KBM-7 (cell line): Measurements from ENCODE around the gene KDM1B.
"Not testable (repeated sequence)": the region's sequence is repeated elsewhere in the genome, so short reads cannot be mapped to it uniquely, and the experiment has no call there.

ENCODE experiments used
- DNase-seq: peaks from one replicate; pipeline ENCODE4 v3.0.0-alpha.2; 2015
- in situ Hi-C: fragments of 300-500 bp; cut with MboI; formaldehyde crosslinking; loops from 2 replicates; pipeline ENCODE4 v1.14.3; 2020; ENCODE audit warnings: low sequenced_read_pairs, low pct_unique_long_range_greater_than_20kb, mixed read lengths

KDM1B gene

GRCh38 chr6:18182568-18182967, 27.3 kb downstream of the KDM1B start:
- in situ Hi-C loops, result no loop called here
- DNase-seq, result no peak

DNA sequence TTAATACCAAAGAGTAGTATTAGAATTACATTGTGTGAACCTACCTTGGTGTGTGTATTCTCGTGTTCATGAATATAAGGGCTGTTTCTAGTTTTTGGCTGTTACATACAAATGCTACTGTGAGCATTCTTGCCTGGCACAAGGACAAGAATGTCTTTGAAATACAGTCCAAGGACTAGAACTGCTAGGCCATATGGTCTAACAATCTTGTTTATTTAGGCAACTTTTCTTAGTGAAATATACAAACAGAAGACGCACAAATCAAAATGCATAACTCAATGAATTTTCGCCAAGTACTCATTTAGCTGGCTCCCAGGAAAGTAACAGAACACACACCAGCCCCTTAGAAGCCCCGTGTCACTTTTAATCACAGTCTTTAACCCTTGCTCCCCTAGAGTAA, 28.5 kb downstream of the KDM1B start:
- no peak for DNase-seq
- in situ Hi-C loops, result no loop called here

GRCh38 chr6:18185624-18186023, 30.4 kb downstream of the KDM1B start:
- DNase-seq, result no peak
- in situ Hi-C loops, result no loop called here

DNA sequence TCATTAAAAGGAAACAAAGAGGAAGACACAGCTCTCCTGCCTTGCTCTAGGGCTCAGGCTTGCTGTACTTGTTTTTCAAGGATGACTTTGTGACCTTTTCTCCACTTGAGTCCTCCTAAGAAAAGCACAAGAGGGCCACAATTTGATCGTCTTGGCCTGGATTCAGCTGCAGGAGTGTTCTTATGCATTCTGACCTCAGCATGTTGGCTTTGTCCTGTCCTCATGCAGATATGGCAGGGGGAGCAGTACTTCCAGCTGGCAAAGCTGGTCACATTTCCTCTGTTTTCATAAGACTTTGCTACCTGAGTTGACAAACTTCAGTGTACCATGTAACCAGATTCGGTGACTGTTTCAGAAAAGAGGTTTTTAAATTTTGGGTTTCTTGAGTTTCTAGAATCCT, 30.8 kb downstream of the KDM1B start:
- in situ Hi-C loops, result no loop called here
- no peak for DNase-seq

DNA sequence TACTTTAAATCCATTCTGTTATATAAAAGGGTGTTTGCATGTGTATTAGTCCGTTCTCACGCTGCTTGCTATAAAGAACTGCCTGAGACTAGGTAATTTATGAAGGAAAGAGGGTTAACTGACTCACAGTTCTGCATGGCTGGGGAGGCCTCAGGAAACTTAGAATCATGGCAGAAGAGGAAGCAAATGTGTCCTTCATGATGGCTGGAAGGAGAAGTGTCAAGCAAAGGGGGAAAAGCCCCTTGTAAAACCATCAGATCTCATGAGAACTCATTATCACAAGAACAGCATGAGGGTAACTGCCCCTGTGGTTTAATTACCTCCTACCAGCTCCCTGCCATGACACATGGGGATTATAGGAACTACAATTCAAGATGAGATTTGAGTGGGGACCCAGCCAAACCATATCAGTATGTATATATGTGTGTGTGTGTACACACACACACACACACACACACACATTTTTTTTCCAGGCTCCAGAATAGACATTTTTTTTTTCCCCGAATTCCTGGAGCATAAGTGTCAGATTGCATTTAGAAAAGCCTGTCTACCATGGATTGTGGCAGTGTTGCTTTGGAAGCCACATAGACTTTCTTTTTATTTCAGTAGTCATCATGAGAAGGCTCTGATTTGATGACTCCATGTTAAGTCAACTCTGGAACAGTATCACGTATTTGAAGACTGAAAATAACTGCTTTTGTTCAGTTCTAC, 31.5 kb downstream of the KDM1B start:
- peak; percentile 91 for DNase-seq
- in situ Hi-C loops, result no loop called here

- in situ Hi-C loops, result no loop called here
- DNase-seq, result no peak
These were observed 32.5 kb downstream of the KDM1B start for GRCh38 chr6:18187701-18188100.

DNA sequence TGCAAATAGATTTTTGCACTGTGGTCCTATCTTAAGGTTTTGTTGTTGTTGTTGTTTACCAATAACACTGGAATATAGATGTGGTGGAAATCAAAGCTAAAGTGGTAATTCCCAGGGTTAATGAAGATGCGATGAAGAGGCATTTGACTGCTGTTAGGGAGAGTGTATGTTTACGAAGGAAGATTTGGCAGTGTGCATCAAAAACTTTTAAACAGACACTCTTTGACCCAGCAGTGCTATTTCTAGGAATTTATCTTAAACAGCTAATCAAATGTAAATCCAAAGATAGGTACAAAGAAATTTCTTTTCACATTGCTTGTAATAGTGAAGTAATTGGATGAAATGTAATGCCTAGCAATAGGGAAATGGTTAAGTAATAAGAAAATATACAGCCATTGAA, 34.0 kb downstream of the KDM1B start:
- DNase-seq, result no peak
- in situ Hi-C loops, result no loop called here

DNA sequence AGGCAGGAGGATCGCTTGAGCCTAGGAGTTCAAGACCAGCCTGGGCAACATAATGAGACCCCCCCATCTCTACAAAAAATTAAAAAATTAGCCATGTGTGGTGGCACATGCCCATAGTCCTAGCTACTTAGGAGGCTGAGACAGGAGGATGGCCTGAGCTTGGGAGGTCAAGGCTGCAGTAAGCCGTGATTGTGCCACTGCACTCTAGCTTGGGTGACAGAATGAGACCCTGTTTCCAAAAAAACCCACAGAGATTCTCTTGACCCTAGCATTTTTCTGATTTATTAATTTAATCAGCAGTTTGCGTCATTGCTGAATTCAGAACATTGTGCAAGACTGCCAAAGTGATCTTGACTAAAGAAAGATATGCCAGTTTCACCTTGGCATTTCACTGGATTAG, 36.8 kb downstream of the KDM1B start:
- in situ Hi-C loops, result no loop called here

DNA sequence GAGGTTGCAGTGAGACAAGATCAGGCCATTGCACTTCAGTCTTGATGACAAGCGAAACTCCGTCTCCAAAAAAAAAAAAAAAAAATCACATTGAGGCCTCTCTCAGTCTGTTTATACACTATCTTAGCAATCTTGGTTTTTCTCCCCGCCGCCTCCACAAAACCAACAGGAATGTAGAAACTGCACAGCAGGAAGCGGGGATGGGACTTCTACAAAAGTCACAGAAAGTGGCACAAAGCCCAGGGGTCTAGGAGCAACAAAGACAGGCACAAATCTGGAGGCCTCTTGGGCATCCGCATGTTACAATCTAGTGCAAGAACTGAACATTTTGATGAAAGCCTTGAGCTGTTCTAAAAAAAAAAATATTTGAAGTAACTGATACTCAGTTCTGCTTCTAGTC, 48.6 kb downstream of the KDM1B start:
- DNase-seq, result no peak
- in situ Hi-C loops, result no loop called here

More for the DNA sequence above, 36.8 kb downstream of the KDM1B start:
- no peak for DNase-seq

DNA sequence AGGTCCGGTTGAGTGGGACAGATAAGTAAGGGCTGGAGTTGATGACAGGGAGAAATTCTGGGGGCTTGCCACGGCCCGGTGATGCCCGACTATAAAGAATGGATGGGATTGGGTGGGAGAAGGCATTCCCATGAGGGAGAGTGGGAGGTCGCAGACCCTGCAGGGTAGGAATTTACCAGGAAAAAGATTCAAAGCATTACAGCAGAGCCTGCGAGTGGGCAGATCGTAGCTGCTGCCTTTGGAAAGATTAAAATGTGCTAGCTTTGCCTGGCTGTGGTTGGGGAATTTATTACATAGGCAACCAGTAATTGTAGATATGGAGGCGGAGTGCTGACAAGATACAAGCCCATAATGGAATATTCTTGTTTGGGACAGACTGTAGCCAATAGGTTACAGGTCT, 49.5 kb downstream of the KDM1B start:
- in situ Hi-C loops, result no loop called here

GRCh38 chr6:18206591-18206990, 51.4 kb downstream of the KDM1B start:
- DNase-seq, result no peak
- in situ Hi-C loops, result no loop called here

More for the DNA sequence above, 49.5 kb downstream of the KDM1B start:
- DNase-seq, result no peak

DNA sequence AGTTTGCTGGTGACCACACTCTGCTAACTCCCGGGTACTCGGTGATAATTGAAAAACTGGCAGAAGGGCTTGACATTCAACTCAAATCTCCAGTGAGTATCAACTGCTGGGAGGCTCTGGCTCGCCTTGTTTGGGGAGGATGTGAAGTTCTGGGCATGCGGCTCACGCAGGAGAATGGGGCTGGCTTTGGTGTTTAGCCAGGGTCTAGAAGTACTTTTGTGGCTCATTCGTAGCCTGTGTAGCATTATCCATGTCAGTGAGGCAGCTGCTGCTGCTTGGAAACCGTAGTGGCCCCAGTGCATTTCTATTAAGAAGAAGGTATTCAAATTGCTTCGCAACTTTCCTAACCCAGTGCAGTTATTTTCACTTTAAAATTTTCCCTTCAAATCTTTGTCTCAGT, 52.2 kb downstream of the KDM1B start:
- DNase-seq, result no peak
- in situ Hi-C loops, result no loop called here

- in situ Hi-C loops, result no loop called here
- DNase-seq, result no peak
These were observed 52.7 kb downstream of the KDM1B start for GRCh38 chr6:18207949-18208348.

- DNase-seq, in situ Hi-C loops: not testable (repeated sequence)
These were observed 53.6 kb downstream of the KDM1B start for GRCh38 chr6:18208778-18209177.

- in situ Hi-C loops, result no loop called here
- no peak for DNase-seq
These were observed 54.4 kb downstream of the KDM1B start for GRCh38 chr6:18209539-18210197.

- in situ Hi-C loops, result no loop called here
- no peak for DNase-seq
These were observed 55.5 kb downstream of the KDM1B start for GRCh38 chr6:18210707-18211106.

- DNase-seq, result no peak
- in situ Hi-C loops, result no loop called here
These were observed 56.1 kb downstream of the KDM1B start for GRCh38 chr6:18211338-18211737.

DNA sequence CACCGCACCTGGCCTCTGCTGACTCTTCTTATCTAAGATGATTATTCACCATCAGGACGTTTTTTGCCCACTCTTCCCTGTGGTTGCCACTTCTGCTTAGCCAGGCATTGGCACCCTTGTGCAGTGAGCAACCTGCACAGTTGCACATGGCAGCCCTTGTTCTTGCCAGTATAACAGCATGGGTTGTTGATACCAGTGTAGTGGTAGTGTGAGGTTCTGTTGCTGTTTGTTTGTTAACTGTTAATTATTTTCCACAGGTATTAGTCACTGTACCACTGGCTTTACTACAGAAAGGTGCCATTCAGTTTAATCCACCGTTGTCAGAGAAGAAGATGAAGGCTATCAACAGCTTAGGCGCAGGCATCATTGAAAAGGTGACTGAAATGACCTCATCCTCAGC, 57.0 kb downstream of the KDM1B start:
- in situ Hi-C loops, result no loop called here
- DNase-seq, result no peak

DNA sequence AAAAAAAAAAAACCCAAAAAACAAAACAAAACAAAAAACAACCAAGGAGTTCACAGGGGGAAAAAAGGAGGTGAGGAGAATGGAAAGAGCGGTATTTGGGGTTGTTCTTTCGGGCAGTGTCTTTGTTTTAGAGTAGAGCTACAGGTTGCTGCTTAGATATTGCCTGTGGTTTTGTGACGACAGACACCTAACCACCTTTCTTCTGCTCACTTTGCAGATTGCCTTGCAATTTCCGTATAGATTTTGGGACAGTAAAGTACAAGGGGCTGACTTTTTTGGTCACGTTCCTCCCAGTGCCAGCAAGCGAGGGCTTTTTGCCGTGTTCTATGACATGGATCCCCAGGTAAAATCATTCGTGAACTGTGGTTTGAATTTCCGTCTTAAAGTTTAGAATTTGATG, 58.2 kb downstream of the KDM1B start:
- in situ Hi-C loops, result no loop called here
- no peak for DNase-seq

GRCh38 chr6:18214003-18214402, 58.8 kb downstream of the KDM1B start:
- in situ Hi-C loops, result no loop called here
- no peak for DNase-seq

- in situ Hi-C loops, result no loop called here
- DNase-seq, result peak; percentile 80
These were observed 60.2 kb downstream of the KDM1B start for GRCh38 chr6:18215436-18215835.
